ENCODE data around the gene MAP1LC3C.

The MAP1LC3C gene

DNA sequence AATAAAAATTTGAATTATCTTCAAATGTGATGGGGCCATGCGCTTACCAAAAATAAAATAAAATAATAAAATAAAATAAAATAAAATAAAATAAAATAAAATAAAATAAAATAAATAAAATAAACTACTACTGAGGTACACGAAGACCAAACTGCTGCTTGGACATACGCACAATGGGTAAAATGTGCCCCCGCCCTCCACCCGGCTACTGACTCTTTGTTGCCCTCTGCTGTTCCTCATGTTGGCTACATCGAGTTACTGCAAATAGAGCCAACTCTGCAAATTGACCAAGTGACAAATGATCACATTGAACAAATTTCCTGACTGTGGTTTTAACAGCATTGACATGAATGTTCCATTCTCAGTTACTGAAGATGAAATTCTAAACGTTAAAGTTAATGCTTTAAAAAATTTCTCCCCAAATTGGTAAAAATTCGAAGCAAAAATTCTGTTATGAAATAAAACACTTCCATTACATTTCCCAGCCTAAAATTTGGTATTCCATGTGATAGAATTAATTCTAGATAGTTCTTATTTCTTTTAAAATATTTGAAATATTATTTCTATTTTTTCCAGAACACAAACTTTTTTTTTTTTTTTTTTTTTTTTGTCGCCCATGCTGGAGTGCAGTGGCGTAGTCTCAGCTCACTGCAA lies 18.8 kb upstream of the MAP1LC3C start:
- no peak overlapping the region for H2BK12ac ChIP-seq (ENCODE audit: low read length)
- H3K14ac ChIP-seq (ENCODE audit: low read length), result no peak overlapping the region
- H3K23ac ChIP-seq (ENCODE audit: low read length), result no peak overlapping the region
- no peak overlapping the region for H2AFZ ChIP-seq (ENCODE audit: insufficient read depth, low read length, poor library complexity)
- no peak overlapping the region for H3K27ac ChIP-seq (ENCODE audit: low read depth, low read length)
- no peak overlapping the region for H4K12ac ChIP-seq (ENCODE audit: low read depth, low read length)
- H3K4me3 ChIP-seq (ENCODE audit: low read depth, low read length), result no peak overlapping the region
- no peak overlapping the region for H2BK120ac ChIP-seq (ENCODE audit: insufficient read depth, low read length, poor library complexity)
- no peaks in the 10 kb centered on the region for H3K4me1 ChIP-seq (ENCODE audit: control insufficient read depth in 1 of 2, insufficient read depth in 2 of 2, low read length in 2 of 2)
- no peak overlapping the region for H3K4me2 ChIP-seq (ENCODE audit: low read length)
- H3K79me2 ChIP-seq (ENCODE audit: control insufficient read depth, insufficient read depth, low read length, poor library complexity), result no peaks in the 10 kb centered on the region
- H3K4ac ChIP-seq (ENCODE audit: low read depth, low read length), result no peak overlapping the region
- H4K91ac ChIP-seq (ENCODE audit: low read depth, low read length), result no peak overlapping the region
- H4K8ac ChIP-seq (ENCODE audit: low read depth, low read length), result no peak overlapping the region
- H2BK5ac ChIP-seq (ENCODE audit: low read depth, low read length, poor library complexity), result no peak overlapping the region
- WGBS (ENCODE audit: extremely low coverage, insufficient coverage, insufficient read length), result no CpG with 5 or more reads among the region's 10 CpGs
- no peaks in the 10 kb centered on the region for H3K79me1 ChIP-seq (ENCODE audit: low read length)
- H3K27me3 ChIP-seq (ENCODE audit: insufficient read depth, low read length), result no peaks in the 10 kb centered on the region
- H3K36me3 ChIP-seq (ENCODE audit: control insufficient read depth in 1 of 2, insufficient read depth in 2 of 2, low read length in 2 of 2), result no peaks in the 10 kb centered on the region
- no peak overlapping the region for H2AK5ac ChIP-seq (ENCODE audit: low read length)
- no peak overlapping the region for H3K9ac ChIP-seq (ENCODE audit: low read length)
- peak; percentile 50 to 83 for DNase-seq
- H3K9me3 ChIP-seq (ENCODE audit: insufficient read depth, low read depth, low read length), result no peaks in the 10 kb centered on the region
- H3K18ac ChIP-seq (ENCODE audit: low read length), result no peak overlapping the region

DNA sequence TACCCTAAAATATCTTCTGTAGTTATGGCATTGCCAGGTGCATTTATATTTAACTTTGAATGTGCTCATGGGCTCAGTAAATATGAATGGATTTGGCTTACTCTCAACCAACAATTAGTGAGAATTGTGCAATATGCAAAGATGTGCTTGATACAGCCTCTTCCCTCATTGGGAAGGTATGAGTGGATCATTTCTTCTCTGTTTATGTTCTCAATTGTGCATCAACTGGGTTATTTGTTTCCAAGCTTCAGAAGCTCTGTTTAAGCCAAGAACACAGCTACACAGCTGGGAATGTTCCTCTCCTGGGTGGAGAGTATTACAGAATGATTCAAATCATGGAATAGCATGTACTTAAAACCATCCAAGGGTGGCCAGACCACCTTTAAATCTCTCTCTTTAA lies 17.6 kb upstream of the MAP1LC3C start:
- Histone ChIP-seq H3K4me3 (ENCODE audit: low read depth, low read length) (no peak overlapping the region), H3K9ac (ENCODE audit: low read length) (no peak overlapping the region), H3K4ac (ENCODE audit: low read depth, low read length) (no peak overlapping the region), H2AK5ac (ENCODE audit: low read length) (no peak overlapping the region), H2BK120ac (ENCODE audit: insufficient read depth, low read length, poor library complexity) (no peak overlapping the region), H3K9me3 (ENCODE audit: insufficient read depth, low read depth, low read length) (no peaks in the 10 kb centered on the region), H2BK5ac (ENCODE audit: low read depth, low read length, poor library complexity) (no peak overlapping the region), H3K4me2 (ENCODE audit: low read length) (no peak overlapping the region), H3K14ac (ENCODE audit: low read length) (no peak overlapping the region), H3K79me2 (ENCODE audit: control insufficient read depth, insufficient read depth, low read length, poor library complexity) (no peaks in the 10 kb centered on the region), H4K8ac (ENCODE audit: low read depth, low read length) (no peak overlapping the region), H4K12ac (ENCODE audit: low read depth, low read length) (no peak overlapping the region), H2BK12ac (ENCODE audit: low read length) (no peak overlapping the region), H3K79me1 (ENCODE audit: low read length) (no peaks in the 10 kb centered on the region), H3K4me1 (ENCODE audit: control insufficient read depth in 1 of 2, insufficient read depth in 2 of 2, low read length in 2 of 2) (no peaks in the 10 kb centered on the region), H3K23ac (ENCODE audit: low read length) (no peak overlapping the region), H3K27me3 (ENCODE audit: insufficient read depth, low read length) (no peaks in the 10 kb centered on the region), H3K27ac (ENCODE audit: low read depth, low read length) (no peak overlapping the region), H4K91ac (ENCODE audit: low read depth, low read length) (no peak overlapping the region), H2AFZ (ENCODE audit: insufficient read depth, low read length, poor library complexity) (no peak overlapping the region), H3K36me3 (ENCODE audit: control insufficient read depth in 1 of 2, insufficient read depth in 2 of 2, low read length in 2 of 2) (no peaks in the 10 kb centered on the region), H3K18ac (ENCODE audit: low read length) (no peak overlapping the region)
- no peak for DNase-seq

DNA sequence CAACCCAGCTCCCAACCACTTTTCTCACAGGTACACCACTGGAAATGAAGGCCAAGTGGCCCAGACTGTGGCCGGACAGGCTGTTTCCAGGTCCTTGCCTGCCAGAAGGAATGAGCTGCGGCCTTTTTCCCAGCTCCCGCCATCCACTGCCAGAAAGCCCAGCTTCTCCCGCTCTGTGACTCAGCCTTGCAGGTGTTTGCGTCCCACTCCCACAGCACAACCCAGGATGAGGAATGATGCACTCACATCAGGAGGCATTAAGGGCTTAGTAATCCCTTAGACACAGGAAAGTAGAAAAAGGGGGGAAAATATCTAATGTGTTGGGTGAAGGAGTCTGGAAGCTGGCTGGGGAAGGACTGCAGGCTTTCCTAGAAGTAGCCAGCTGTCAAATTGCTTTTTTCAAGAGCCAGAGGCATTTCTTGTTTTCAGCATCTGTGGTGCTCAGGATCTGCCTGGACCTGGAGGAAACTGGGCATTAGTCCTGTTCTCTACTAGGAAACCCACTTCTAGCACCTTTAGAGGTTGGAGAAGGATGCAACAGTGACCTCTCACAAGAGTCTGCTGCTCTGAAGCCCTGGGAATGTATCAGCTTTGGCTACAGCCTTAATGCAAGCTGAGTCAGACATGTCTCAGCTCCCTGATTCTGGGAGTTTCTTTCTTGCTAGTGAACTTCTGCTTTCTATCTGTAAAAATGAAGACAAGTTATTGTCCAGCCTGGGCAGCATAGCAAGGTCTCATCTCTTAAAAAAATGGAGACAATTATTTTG lies 13.2 kb upstream of the MAP1LC3C start:
- Histone ChIP-seq H3K36me3 (ENCODE audit: control insufficient read depth in 1 of 2, insufficient read depth in 2 of 2, low read length in 2 of 2) (no peaks in the 10 kb centered on the region), H3K79me2 (ENCODE audit: control insufficient read depth, insufficient read depth, low read length, poor library complexity) (no peaks in the 10 kb centered on the region), H2AK5ac (ENCODE audit: low read length) (no peak overlapping the region), H2BK12ac (ENCODE audit: low read length) (no peak overlapping the region), H2AFZ (ENCODE audit: insufficient read depth, low read length, poor library complexity) (no peak overlapping the region), H3K14ac (ENCODE audit: low read length) (no peak overlapping the region), H2BK5ac (ENCODE audit: low read depth, low read length, poor library complexity) (no peak overlapping the region), H3K9ac (ENCODE audit: low read length) (no peak overlapping the region), H3K4me3 (ENCODE audit: low read depth, low read length) (no peak overlapping the region), H3K79me1 (ENCODE audit: low read length) (no peaks in the 10 kb centered on the region), H3K27me3 (ENCODE audit: insufficient read depth, low read length) (no peaks in the 10 kb centered on the region), H3K4ac (ENCODE audit: low read depth, low read length) (no peak overlapping the region), H3K18ac (ENCODE audit: low read length) (no peak overlapping the region), H4K12ac (ENCODE audit: low read depth, low read length) (no peak overlapping the region), H3K9me3 (ENCODE audit: insufficient read depth, low read depth, low read length) (no peaks in the 10 kb centered on the region), H3K23ac (ENCODE audit: low read length) (no peak overlapping the region), H3K4me2 (ENCODE audit: low read length) (no peak overlapping the region), H3K4me1 (ENCODE audit: control insufficient read depth in 1 of 2, insufficient read depth in 2 of 2, low read length in 2 of 2) (no peaks in the 10 kb centered on the region), H2BK120ac (ENCODE audit: insufficient read depth, low read length, poor library complexity) (no peak overlapping the region), H3K27ac (ENCODE audit: low read depth, low read length) (no peak overlapping the region), H4K91ac (ENCODE audit: low read depth, low read length) (no peak overlapping the region), H4K8ac (ENCODE audit: low read depth, low read length) (no peak overlapping the region)
- DNase-seq, result no peak
- WGBS (ENCODE audit: extremely low coverage, insufficient coverage, insufficient read length), result no CpG with 5 or more reads among the region's 5 CpGs

DNA sequence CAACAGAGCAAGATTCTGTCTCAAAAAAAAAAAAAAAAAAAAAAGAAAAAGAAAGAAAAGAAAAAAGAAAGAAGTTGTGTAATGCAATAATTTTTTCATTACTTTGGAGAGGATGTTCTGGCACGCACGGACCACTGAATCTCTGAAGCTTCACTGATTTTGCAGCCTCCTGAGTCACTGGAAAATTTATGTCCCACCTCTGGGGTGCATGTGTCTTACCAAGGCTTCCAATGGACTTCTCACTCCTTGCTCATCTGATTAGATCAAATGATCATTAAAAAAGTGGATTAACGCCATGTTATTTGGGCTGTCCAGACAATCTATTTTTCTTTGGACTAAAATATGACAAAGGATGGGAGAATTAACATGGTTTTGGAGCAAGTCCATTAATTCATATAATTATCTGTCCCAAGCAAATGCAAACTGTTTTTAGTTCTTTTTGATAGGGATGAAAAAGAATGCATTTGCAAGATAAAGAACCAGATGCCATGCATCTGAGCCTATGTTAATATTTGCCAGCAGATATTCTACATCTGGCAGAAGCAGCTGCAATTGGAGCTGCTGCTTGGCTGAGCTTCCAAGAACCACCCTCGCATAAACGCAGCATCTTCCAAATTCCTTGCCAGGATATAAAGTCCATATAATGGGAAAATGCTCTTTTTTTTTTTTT lies 10.1 kb upstream of the MAP1LC3C start:
- Histone ChIP-seq H2AFZ (ENCODE audit: insufficient read depth, low read length, poor library complexity) (no peak overlapping the region), H2BK5ac (ENCODE audit: low read depth, low read length, poor library complexity) (no peak overlapping the region), H3K4me1 (ENCODE audit: control insufficient read depth in 1 of 2, insufficient read depth in 2 of 2, low read length in 2 of 2) (peaks cover 0 to 8% of the 10 kb centered on the region in 2 experiments), H3K79me1 (ENCODE audit: low read length) (no peaks in the 10 kb centered on the region), H3K9ac (ENCODE audit: low read length) (no peak overlapping the region), H3K27ac (ENCODE audit: low read depth, low read length) (no peak overlapping the region), H2BK12ac (ENCODE audit: low read length) (no peak overlapping the region), H3K36me3 (ENCODE audit: control insufficient read depth in 1 of 2, insufficient read depth in 2 of 2, low read length in 2 of 2) (no peaks in the 10 kb centered on the region), H3K14ac (ENCODE audit: low read length) (no peak overlapping the region), H3K27me3 (ENCODE audit: insufficient read depth, low read length) (no peaks in the 10 kb centered on the region), H2AK5ac (ENCODE audit: low read length) (no peak overlapping the region), H3K4ac (ENCODE audit: low read depth, low read length) (no peak overlapping the region), H3K9me3 (ENCODE audit: insufficient read depth, low read depth, low read length) (no peaks in the 10 kb centered on the region), H4K91ac (ENCODE audit: low read depth, low read length) (no peak overlapping the region), H3K23ac (ENCODE audit: low read length) (no peak overlapping the region), H3K18ac (ENCODE audit: low read length) (no peak overlapping the region), H3K4me3 (ENCODE audit: low read depth, low read length) (no peak overlapping the region), H3K4me2 (ENCODE audit: low read length) (no peak overlapping the region), H3K79me2 (ENCODE audit: control insufficient read depth, insufficient read depth, low read length, poor library complexity) (no peaks in the 10 kb centered on the region), H2BK120ac (ENCODE audit: insufficient read depth, low read length, poor library complexity) (no peak overlapping the region), H4K8ac (ENCODE audit: low read depth, low read length) (no peak overlapping the region), H4K12ac (ENCODE audit: low read depth, low read length) (no peak overlapping the region)
- no CpG with 5 or more reads among the region's 5 CpGs for WGBS (ENCODE audit: extremely low coverage, insufficient coverage, insufficient read length)
- DNase-seq, result no peak
